GM12878 (cell line): ENCODE measurements around the gene SLC39A5. TPM values are rescaled to one million over a fixed set of nuclear protein-coding genes. Genes with fewer than 3 reads are reported as not detected.

ENCODE experiments used
- ATAC-seq: fragments of 200-7000 bp; cut with Tn5 transposase; 3 replicates; pipeline ENCODE4 v1.9.1; 2020; ENCODE audit warnings: mild to moderate bottlenecking, moderate library complexity
- BruUV-seq: library from RNA; stranded (reverse); fragments of 400-500 nt; replicated peaks from 2 replicates; lab custom pipeline; 2021; lab: Mats Ljungman, UMichigan
- CTCF ChIA-PET: fragments of 300-600 bp; sonication (Branson Sonifier 250); formaldehyde crosslinking; extraction: SDS; loops from one replicate; lab custom pipeline; 2021; ENCODE audit warnings: inconsistent platforms; lab: Yijun Ruan, JAX
- POLR2A ChIA-PET: fragments of 350-600 bp; formaldehyde crosslinking; extraction: SDS; loops from one replicate; lab custom pipeline; 2021; ENCODE audit warnings: inconsistent platforms; lab: Charles Lee
- RAD21 ChIA-PET: fragments of 300-600 bp; sonication (Branson Sonifier 250); formaldehyde crosslinking; loops from one replicate; lab custom pipeline; 2023; ENCODE audit warnings: antibody characterized with exemption; ENCODE audit not compliant: unreplicated experiment; lab: Charles Lee
- SMC1A ChIA-PET: fragments of 300-600 bp; sonication (Branson Sonifier 250); formaldehyde crosslinking; loops from one replicate; lab custom pipeline; 2023; ENCODE audit not compliant: unreplicated experiment, uncharacterized antibody; lab: Charles Lee
- DNase-seq: peaks from one replicate; pipeline ENCODE4 v3.0.0-alpha.2; 2011; ENCODE audit warnings: low read depth, low spot score
- FAIRE-seq: peaks from 3 replicates; lab custom pipeline; 2011; peaks lifted over from hg19 to GRCh38; lab: Jason Lieb, UNC
- H2AFZ ChIP-seq: 2 replicates; pipeline ENCODE4 v1.6.0; 2011; ENCODE audit warnings: low read depth, low read length, control low read depth; ENCODE audit not compliant: control insufficient read depth
- H3K27ac ChIP-seq: 2 replicates; pipeline ENCODE4 v1.5.1; 2011; ENCODE audit warnings: control low read depth; ENCODE audit not compliant: control insufficient read depth, insufficient read depth
- H3K27me3 ChIP-seq, 2 experiments: replicated peaks in 1 of 2; 2 replicates each; pipeline versions ENCODE4 v1.6.0 to v1.6.1; 2011; ENCODE audit warnings: low read length in 1 of 2; ENCODE audit not compliant: control insufficient read depth in 2 of 2, insufficient read depth in 2 of 2
- H3K36me3 ChIP-seq, 2 experiments: 2 replicates each; pipeline ENCODE4 v1.5.1; 2011; ENCODE audit warnings: low read length in 1 of 2; ENCODE audit not compliant: control insufficient read depth in 2 of 2, insufficient read depth in 2 of 2
- H3K4me1 ChIP-seq: 2 replicates; pipeline ENCODE4 v1.6.1; 2011; ENCODE audit warnings: mild to moderate bottlenecking, low read length, moderate library complexity, mixed read lengths; ENCODE audit not compliant: control insufficient read depth, insufficient read depth
- H3K4me2 ChIP-seq: 2 replicates; pipeline ENCODE4 v1.6.0; 2011; ENCODE audit warnings: control low read depth; ENCODE audit not compliant: control insufficient read depth, insufficient read depth
- H3K4me3 ChIP-seq: fragments of 200-600 bp; sonication (generic); 2 replicates; pipeline ENCODE4 v1.5.1; 2016
- H3K79me2 ChIP-seq: 2 replicates; pipeline ENCODE4 v1.6.0; 2011; ENCODE audit warnings: low read length; ENCODE audit not compliant: control insufficient read depth, insufficient read depth
- H3K9ac ChIP-seq: 2 replicates; pipeline ENCODE4 v1.8.0; 2011; ENCODE audit warnings: low read length, control low read depth, mixed read lengths; ENCODE audit not compliant: control insufficient read depth, insufficient read depth
- H3K9me3 ChIP-seq: replicated peaks from 3 replicates; pipeline ENCODE4 v1.5.1; 2011; ENCODE audit warnings: mild to moderate bottlenecking, low read length; ENCODE audit not compliant: control insufficient read depth, insufficient read depth
- H4K20me1 ChIP-seq: 2 replicates; pipeline ENCODE4 v1.6.0; 2011; ENCODE audit not compliant: control insufficient read depth, insufficient read depth
- ATF2 ChIP-seq: IDR thresholded peaks from 2 replicates; pipeline ENCODE4 v1.6.1; 2012; ENCODE audit warnings: low read length, inconsistent platforms
- BHLHE40 ChIP-seq, 2 experiments: fragments of 450-650 bp in 1 of 2; IDR thresholded peaks; 2 replicates each; pipeline ENCODE4 v1.6.1; 2011 to 2017; ENCODE audit warnings: low read depth in 2 of 2, borderline replicate concordance in 1 of 2, improper control_type of control experiment in 1 of 2, low read length in 1 of 2, mild to moderate bottlenecking in 1 of 2
- CBFB ChIP-seq: IDR thresholded peaks from 2 replicates; pipeline ENCODE4 v1.6.1; 2016; ENCODE audit warnings: antibody characterized with exemption, low read depth
- CBX3 ChIP-seq: fragments of 200-600 bp; sonication (generic); IDR thresholded peaks from 2 replicates; pipeline ENCODE4 v1.6.1; 2016; ENCODE audit warnings: low read depth, borderline replicate concordance
- CBX5 ChIP-seq: sonication (generic); IDR thresholded peaks from 2 replicates; pipeline ENCODE4 v1.6.1; 2016; ENCODE audit warnings: low read depth, moderate library complexity, mild to moderate bottlenecking, inconsistent platforms
- ETV6 ChIP-seq, 2 experiments: fragments of 450-650 bp in 1 of 2; IDR thresholded peaks in 1 of 2; conservative IDR thresholded peaks in 1 of 2; 2 replicates each; pipeline ENCODE4 v1.6.1; 2014; ENCODE audit warnings: antibody characterized with exemption in 1 of 2, borderline replicate concordance in 1 of 2, low read depth in 1 of 2, mild to moderate bottlenecking in 1 of 2, moderate library complexity in 1 of 2
- KAT2A ChIP-seq: conservative IDR thresholded peaks from 2 replicates; pipeline ENCODE4 v1.6.1; 2011; ENCODE audit warnings: low read depth, low read length; ENCODE audit not compliant: control insufficient read depth
- KLF5 ChIP-seq: fragments of 450-650 bp; IDR thresholded peaks from 2 replicates; pipeline ENCODE4 v1.6.1; 2014; ENCODE audit warnings: mild to moderate bottlenecking; ENCODE audit not compliant: partially characterized antibody
- NR2C2 ChIP-seq: IDR thresholded peaks from 2 replicates; pipeline ENCODE4 v1.6.1; 2011; ENCODE audit warnings: borderline replicate concordance, low read depth; ENCODE audit not compliant: control insufficient read depth, insufficient read length
- PAX5 ChIP-seq: IDR thresholded peaks from 2 replicates; pipeline ENCODE4 v1.6.1; 2011; ENCODE audit warnings: low read depth, low read length, borderline replicate concordance
- POLR2AphosphoS5 ChIP-seq: IDR thresholded peaks from 2 replicates; pipeline ENCODE4 v1.6.1; 2011; ENCODE audit warnings: mild to moderate bottlenecking, low read length, inconsistent platforms
- RAD21 ChIP-seq: IDR thresholded peaks from 2 replicates; pipeline ENCODE4 v1.6.1; 2011; ENCODE audit warnings: mild to moderate bottlenecking, low read depth, low read length, moderate library complexity; ENCODE audit not compliant: insufficient read depth
- RFX5 ChIP-seq: IDR thresholded peaks from 2 replicates; pipeline ENCODE4 v1.6.1; 2011; ENCODE audit warnings: low read depth, low read length, improper control_type of control experiment
- RUNX3 ChIP-seq: IDR thresholded peaks from 2 replicates; pipeline ENCODE4 v1.6.1; 2012; ENCODE audit warnings: low read length, inconsistent platforms
- SMC3 ChIP-seq: IDR thresholded peaks from 2 replicates; pipeline ENCODE4 v1.6.1; 2011; ENCODE audit warnings: low read length, improper control_type of control experiment, borderline replicate concordance
- SREBF2 ChIP-seq: IDR thresholded peaks from 2 replicates; pipeline ENCODE4 v1.6.1; 2012; ENCODE audit warnings: mild to moderate bottlenecking, low read length
- TCF12 ChIP-seq: IDR thresholded peaks from 2 replicates; pipeline ENCODE4 v1.6.1; 2011; ENCODE audit warnings: low read depth, mild to moderate bottlenecking, low read length
- YY1 ChIP-seq: IDR thresholded peaks from 2 replicates; pipeline ENCODE4 v1.6.1; 2011; ENCODE audit warnings: low read depth, mild to moderate bottlenecking, low read length
- WGBS: methylation state at CpG from one replicate; pipeline ENCODE4 v1.1.6; 2016; ENCODE audit warnings: low lambda C conversion rate; ENCODE audit not compliant: insufficient replicate concordance, insufficient coverage; ENCODE audit errors: missing lambda C conversion rate; 5-methylcytosine and 5-hydroxymethylcytosine counted together
- in situ Hi-C: fragments of 300-500 bp; cut with MboI; formaldehyde crosslinking; loops from 9 replicates; pipeline ENCODE4 v1.14.3; 2018; ENCODE audit warnings: mixed read lengths
- intact Hi-C: fragments of 100-400 bp; cut with micrococcal nuclease; formaldehyde crosslinking; loops from one replicate; pipeline ENCODE4 v1.14.2; 2022; ENCODE audit not compliant: unreplicated experiment
- polyA plus RNA-seq, 11 experiments: library from polyadenylated mRNA; depleted of rRNA in 4 of 11; unstranded in 6 of 11; stranded (reverse) in 5 of 11; fragments of >200 nt; fragmentation: Nextera tagmentation in 4 of 11; fragmentation: Illumina TruSeq in 1 of 11; extraction: Ambion mirVana in 4 of 11; extraction: Trizol in 1 of 11; gene quantifications; 1 replicate in 1 of 11; 2 replicates in 10 of 11; pipeline versions ENCODE4 v1.2.1 to v1.2.3, GENCODE V29; 2011 to 2016; ENCODE audit warnings: inconsistent platforms in 2 of 11, missing spikeins in 2 of 11, low read depth in 1 of 11
- total RNA-seq, 4 experiments: library from RNA; depleted of rRNA in 3 of 4; stranded (reverse); fragments of >200 nt in 3 of 4; fragmentation: Illumina TruSeq in 1 of 4; extraction: Trizol in 1 of 4; gene quantifications; 2 replicates each; pipeline versions ENCODE4 v1.2.1 to v1.2.3, GENCODE V29; 2013 to 2021

The SLC39A5 gene
- total and polyA plus RNA-seq, 10 of the 15 experiments (the other 5 are each of a cell fraction or from before 2014, with no cell fraction given), result 0.15 to 0.56 (median 0.15) TPM; not detected in 7

- WGBS, result 69% methylated on average over 6 of the region's 6 CpGs
- SMC1A ChIA-PET, result interaction anchor here (1.9 to 4.0 kb wide), 5 partner anchors 8 to 256 kb away, joined by 4 to 29 read pairs (median 9); partner anchors contain the start of genes RNF41 and SMARCC2
- no peak for ATAC-seq
- H3K36me3 ChIP-seq, result peaks cover 11 to 23% of the 10 kb centered on the region in 2 experiments
- H4K20me1 ChIP-seq, result no peaks in the 10 kb centered on the region; the same call in 1 of the 2 replicates
- TF ChIP-seq POLR2AphosphoS5, result peak; percentile 42; the same call in 1 of the 2 replicates
- TF ChIP-seq KAT2A, result no peak
- TF ChIP-seq, all 136 proteins: peak for 1
- ChIA-PET CTCF (interaction anchor here (0.7 to 7.0 kb wide), 9 partner anchors 9 to 275 kb away, joined by 4 to 107 read pairs (median 13); partner anchors contain the start of genes ANKRD52 and RNF41), RAD21 (interaction anchor here (2.9 to 3.2 kb wide), 2 partner anchors 14 to 50 kb away, joined by 12 read pairs; partner anchors contain the start of genes ANKRD52 and RNF41), POLR2A (interaction anchor here (0.6 to 4.6 kb wide), 3 partner anchors 13 to 263 kb away, joined by 4 to 24 read pairs (median 5); partner anchors contain the start of gene RNF41)
- Histone ChIP-seq H3K4me3 (no peak overlapping the region), H2AFZ (no peak overlapping the region), H3K27me3 (no peaks in the 10 kb centered on the region), H3K4me2 (no peak overlapping the region), H3K4me1 (no peaks in the 10 kb centered on the region), H3K27ac (no peak overlapping the region), H3K79me2 (no peaks in the 10 kb centered on the region), H3K9me3 (no peaks in the 10 kb centered on the region), H3K9ac (no peak overlapping the region)
- BruUV-seq, result no TSS peak
- no peak for DNase-seq
- no peak for FAIRE-seq
- in situ Hi-C loops, result no loop called here
- intact Hi-C loops, result no loop called here
Observed at GRCh38 chr12:56208006-56208405, 21.8 kb upstream of the SLC39A5 start.

- in situ Hi-C loops (no loop called here), intact Hi-C loops (no loop called here)
- Histone ChIP-seq H3K27me3 (no peaks in the 10 kb centered on the region), H3K4me2 (no peak overlapping the region), H3K27ac (no peak overlapping the region), H2AFZ (no peak overlapping the region), H4K20me1 (no peaks in the 10 kb centered on the region), H3K36me3 (peaks cover 7 to 29% of the 10 kb centered on the region in 2 experiments), H3K4me3 (no peak overlapping the region), H3K79me2 (no peaks in the 10 kb centered on the region), H3K9ac (no peak overlapping the region), H3K4me1 (no peaks in the 10 kb centered on the region), H3K9me3 (no peaks in the 10 kb centered on the region)
- no TSS peak for BruUV-seq
- ChIA-PET POLR2A (interaction anchor here (0.9 to 1.1 kb wide), 2 partner anchors 9 to 10 kb away, joined by 3 read pairs; partner anchors contain the start of gene RNF41), RAD21 (interaction anchor here (1.3 kb wide), 1 partner anchor 9 kb away, joined by 4 read pairs; the partner anchor contains the start of gene RNF41), CTCF (no interaction called here), SMC1A (no interaction called here)
- ATAC-seq (no peak), FAIRE-seq (no peak), DNase-seq (no peak)
- WGBS, result 95% methylated on average over 1 of the region's 1 CpG
- TF ChIP-seq YY1 (no peak), RAD21 (no peak), SREBF2 (no peak), TCF12 (no peak), KLF5 (no peak), CBX5 (no peak), NR2C2 (no peak), RFX5 (no peak), PAX5 (no peak), BHLHE40 (IDR thresholded peaks at IDR 0.05; ENCODE audit: borderline replicate concordance in 1 of 2, low read depth in 2 of 2, low read length in 1 of 2) (no peak), CBFB (no peak), CBX3 (no peak), ATF2 (no peak), SMC3 (no peak), RUNX3 (no peak), ETV6 (conservative IDR thresholded peaks at IDR 0.05 in 1 of 2, IDR thresholded peaks at IDR 0.05 in 1 of 2; ENCODE audit: borderline replicate concordance in 1 of 2, low read depth in 1 of 2) (no peak)
Observed at GRCh38 chr12:56212361-56212760, 17.5 kb upstream of the SLC39A5 start.
